SK-N-SH treated with all-trans-retinoic acid at 6 μM for 48 hours (cell line): ENCODE measurements around the gene TMEM119.

Experiments
- ATAC-seq: fragments of 200-7000 bp; cut with Tn5 transposase; 3 replicates; pipeline ENCODE4 v1.9.1; 2020; ENCODE audit warnings: mild to moderate bottlenecking, moderate library complexity
- ARNTL ChIP-seq: fragments of 450-650 bp; formaldehyde crosslinking; IDR thresholded peaks from 2 replicates; pipeline ENCODE4 v1.5.0; 2020; ENCODE audit warnings: low read depth, mild to moderate bottlenecking, moderate library complexity, borderline replicate concordance
- BACH2 ChIP-seq: fragments of 250-450 bp; sonication (Bioruptor Pico); IDR thresholded peaks from 2 replicates; pipeline ENCODE4 v1.9.0; 2021; ENCODE audit warnings: mild to moderate bottlenecking, borderline replicate concordance
- CSDC2 ChIP-seq: fragments of 250-450 bp; sonication (Bioruptor Pico); IDR thresholded peaks from 2 replicates; pipeline ENCODE4 v1.5.0; 2020; ENCODE audit warnings: mild to moderate bottlenecking, moderate library complexity
- CSRNP3 ChIP-seq: fragments of 250-450 bp; sonication (Bioruptor Pico); IDR thresholded peaks from 2 replicates; pipeline ENCODE4 v1.5.1; 2021; ENCODE audit warnings: mild to moderate bottlenecking, moderate library complexity
- ISL1 ChIP-seq: fragments of 250-450 bp; sonication (Bioruptor Pico); IDR thresholded peaks from 2 replicates; pipeline ENCODE4 v2.1.2; 2022; ENCODE audit warnings: mild to moderate bottlenecking, moderate library complexity
- OSR1 ChIP-seq: fragments of 250-450 bp; sonication (Bioruptor Pico); IDR thresholded peaks from 2 replicates; pipeline ENCODE4 v1.8.0; 2022; ENCODE audit warnings: moderate library complexity, mild to moderate bottlenecking, inconsistent platforms
- PATZ1 ChIP-seq: fragments of 250-450 bp; sonication (Bioruptor Pico); IDR thresholded peaks from 2 replicates; pipeline ENCODE4 v1.8.0; 2020; ENCODE audit warnings: mild to moderate bottlenecking, moderate library complexity, borderline replicate concordance
- PPARA ChIP-seq: fragments of 250-450 bp; sonication (Bioruptor Pico); IDR thresholded peaks from 2 replicates; pipeline ENCODE4 v1.5.0; 2020; ENCODE audit warnings: mild to moderate bottlenecking, borderline replicate concordance
- RARB ChIP-seq: fragments of 250-450 bp; sonication (Bioruptor Pico); IDR thresholded peaks from 2 replicates; pipeline ENCODE4 v1.8.0; 2021; ENCODE audit warnings: mild to moderate bottlenecking, moderate library complexity
- SNAI2 ChIP-seq: fragments of 250-450 bp; sonication (Bioruptor Pico); IDR thresholded peaks from 2 replicates; pipeline ENCODE4 v1.5.0; 2020; ENCODE audit warnings: mild to moderate bottlenecking, moderate library complexity
- TCF4 ChIP-seq: fragments of 250-450 bp; sonication (Bioruptor Pico); IDR thresholded peaks from 2 replicates; pipeline ENCODE4 v1.8.0; 2021; ENCODE audit warnings: mild to moderate bottlenecking, moderate library complexity, borderline replicate concordance
- TOX ChIP-seq: fragments of 250-450 bp; sonication (Bioruptor Pico); IDR thresholded peaks from 2 replicates; pipeline ENCODE4 v1.8.0; 2021; ENCODE audit warnings: mild to moderate bottlenecking, moderate library complexity, borderline replicate concordance
- TSHZ2 ChIP-seq: fragments of 250-450 bp; sonication (Bioruptor Pico); IDR thresholded peaks from 2 replicates; pipeline ENCODE4 v1.5.0; 2020; ENCODE audit warnings: mild to moderate bottlenecking, moderate library complexity
- ZFP3 ChIP-seq: fragments of 250-450 bp; sonication (Bioruptor Pico); IDR thresholded peaks from 2 replicates; pipeline ENCODE4 v1.5.0; 2020; ENCODE audit warnings: mild to moderate bottlenecking, moderate library complexity
- ZFP30 ChIP-seq: fragments of 450-650 bp; formaldehyde crosslinking; IDR thresholded peaks from 2 replicates; pipeline ENCODE4 v1.5.0; 2022; ENCODE audit warnings: mild to moderate bottlenecking, moderate library complexity
- ZNF565 ChIP-seq: fragments of 450-650 bp; formaldehyde crosslinking; conservative IDR thresholded peaks from 2 replicates; pipeline ENCODE4 v1.5.0; 2020; ENCODE audit warnings: low read depth, mild to moderate bottlenecking, moderate library complexity

TMEM119 gene

GRCh38 chr12:108600702-108601007 is 2.8 kb upstream of the TMEM119 start:
- TF ChIP-seq SNAI2 (CRISPR knock-in tag) (no peak), ZFP3 (CRISPR knock-in tag) (no peak), CSDC2 (no peak), BACH2 (no peak), ARNTL (no peak), TOX (CRISPR knock-in tag) (no peak), TSHZ2 (CRISPR knock-in tag) (no peak), PPARA (CRISPR knock-in tag) (no peak), CSRNP3 (CRISPR knock-in tag) (no peak)
- no peak for ATAC-seq

DNA sequence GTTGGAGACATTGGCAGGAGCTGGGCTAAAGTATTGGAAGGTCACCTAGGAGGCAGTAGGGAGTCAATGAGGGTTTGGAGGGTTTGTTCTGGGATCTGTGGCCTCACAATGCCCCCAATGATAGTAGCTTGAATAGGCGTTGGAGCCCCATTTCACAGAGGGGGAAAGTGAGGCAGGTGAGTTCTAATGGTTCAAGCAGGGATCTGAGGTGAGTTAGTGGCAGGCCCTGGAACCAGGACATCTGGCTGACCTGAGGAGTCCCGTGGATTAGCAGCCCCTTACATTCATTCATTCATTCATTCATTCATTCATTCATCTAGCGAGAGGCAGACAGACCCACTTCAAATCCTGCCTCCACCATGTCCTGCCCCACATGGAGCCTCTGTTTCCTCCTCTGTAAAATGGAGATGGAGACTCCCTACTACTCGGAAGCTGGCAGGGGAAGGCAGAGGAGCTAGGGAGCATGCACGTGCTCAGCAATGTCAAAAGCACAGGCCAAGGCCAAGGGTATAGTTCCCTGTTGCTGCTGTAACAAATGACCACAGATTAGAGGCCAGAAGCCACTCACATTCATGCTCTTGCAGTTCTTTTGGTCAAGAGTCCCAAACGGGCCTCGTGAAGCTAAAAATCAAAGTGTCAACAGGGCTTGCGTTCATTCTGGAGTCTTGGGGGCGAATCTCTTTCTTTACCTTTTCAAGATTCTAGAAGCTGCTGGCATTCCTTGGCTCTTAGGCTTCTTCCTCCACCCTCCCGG is 2.2 kb upstream of the TMEM119 start:
- TF ChIP-seq ARNTL (no peak), RARB (CRISPR knock-in tag) (no peak), OSR1 (no peak), TCF4 (CRISPR knock-in tag) (no peak)
- no peak for ATAC-seq

GRCh38 chr12:108599541-108599940 is 1.7 kb upstream of the TMEM119 start:
- ATAC-seq, result no peak
- TF ChIP-seq ZNF565 (CRISPR knock-in tag), result no peak
- no peak for TF ChIP-seq PATZ1 (CRISPR knock-in tag)
- no peak for TF ChIP-seq ISL1 (CRISPR knock-in tag)

GRCh38 chr12:108598553-108599250 is 818 bp upstream of the TMEM119 start:
- no peak for ATAC-seq
- TF ChIP-seq BACH2 (no peak), ARNTL (no peak), RARB (CRISPR knock-in tag) (no peak), PATZ1 (CRISPR knock-in tag) (no peak), SNAI2 (CRISPR knock-in tag) (no peak), ZNF565 (CRISPR knock-in tag) (no peak), PPARA (CRISPR knock-in tag) (no peak), CSRNP3 (CRISPR knock-in tag) (no peak), OSR1 (no peak), ZFP30 (CRISPR knock-in tag) (no peak), TCF4 (CRISPR knock-in tag) (no peak)
